B cell (primary cell): ENCODE results near the gene NR6A1. TPM values are rescaled to one million over a fixed set of nuclear protein-coding genes. Genes with fewer than 3 reads are reported as not detected.

ENCODE experiments used
- ATAC-seq: fragments of 200-7000 bp; cut with Tn5 transposase; one replicate; pipeline ENCODE4 v1.10.0; 2021; ENCODE audit warnings: low read depth, mild to moderate bottlenecking, moderate number of reproducible peaks, moderate library complexity
- CTCF ChIA-PET: fragments of 350-600 bp; sonication (Branson Sonifier 250); formaldehyde crosslinking; loops from one replicate; lab custom pipeline; 2021; ENCODE audit warnings: antibody characterized with exemption, inconsistent platforms; lab: Charles Lee
- POLR2A ChIA-PET: fragments of 350-600 bp; sonication (Branson Sonifier 250); formaldehyde crosslinking; loops from one replicate; lab custom pipeline; 2021; ENCODE audit warnings: antibody characterized with exemption; lab: Charles Lee
- DNase-seq: peaks from one replicate; pipeline ENCODE4 v3.0.0; 2013
- H2AFZ ChIP-seq: 2 replicates; pipeline ENCODE4 v1.6.1; 2012; ENCODE audit warnings: mild to moderate bottlenecking, low read depth, low read length; ENCODE audit not compliant: insufficient read depth, poor library complexity, severe bottlenecking
- H3K27ac ChIP-seq, 2 donors: 1 replicate in 1 of 2; 2 replicates in 1 of 2; pipeline ENCODE4 v1.5.1; 2012 to 2013; ENCODE audit warnings: low read length in 2 of 2, mild to moderate bottlenecking in 2 of 2, moderate library complexity in 1 of 2
- H3K27me3 ChIP-seq, 4 experiments: fragments of 200-600 bp in 1 of 4; sonication (generic) in 1 of 4; replicated peaks in 1 of 4; 1 replicate in 2 of 4; 2 replicates in 2 of 4; pipeline versions ENCODE4 v1.6.1 to v1.7.0; 2013 to 2016; ENCODE audit warnings: low read length in 3 of 4, mild to moderate bottlenecking in 2 of 4, mixed read lengths in 1 of 4, moderate library complexity in 1 of 4; ENCODE audit not compliant: insufficient read depth in 4 of 4, control insufficient read depth in 3 of 4; ENCODE audit errors: control extremely low read depth in 1 of 4
- H3K36me3 ChIP-seq, 2 experiments: replicated peaks in 1 of 2; 1 replicate in 1 of 2; 2 replicates in 1 of 2; pipeline versions ENCODE4 v1.6.1 to v1.7.1; 2013; ENCODE audit warnings: low read length in 1 of 2; ENCODE audit not compliant: insufficient read depth in 2 of 2, control insufficient read depth in 1 of 2; ENCODE audit errors: control extremely low read depth in 1 of 2, extremely low read depth in 1 of 2
- H3K4me1 ChIP-seq, 2 donors: fragments of 200-600 bp in 1 of 2; sonication (generic) in 1 of 2; 1 replicate in 1 of 2; 2 replicates in 1 of 2; pipeline versions ENCODE4 v1.5.1 to v1.6.1; 2013 to 2017; ENCODE audit warnings: low read length in 2 of 2; ENCODE audit not compliant: control insufficient read depth in 2 of 2, insufficient read depth in 2 of 2
- H3K4me2 ChIP-seq: replicated peaks from 2 replicates; pipeline ENCODE3; 2012; ENCODE audit warnings: mild to moderate bottlenecking, low read depth, low read length; ENCODE audit not compliant: poor library complexity, severe bottlenecking
- H3K4me3 ChIP-seq, 5 experiments: fragments of 200-600 bp in 1 of 5; sonication (generic) in 1 of 5; 1 replicate in 3 of 5; 2 replicates in 2 of 5; pipeline versions ENCODE4 v1.5.1 to v1.7.0; 2011 to 2016; ENCODE audit warnings: low read length in 4 of 5, mild to moderate bottlenecking in 4 of 5, low read depth in 2 of 5, control low read depth in 1 of 5, moderate library complexity in 1 of 5; ENCODE audit not compliant: insufficient read depth in 1 of 5; ENCODE audit errors: control extremely low read depth in 1 of 5, extremely low read depth in 1 of 5
- H3K79me2 ChIP-seq: fragments of 200-600 bp; sonication (generic); one replicate; pipeline ENCODE4 v1.6.0; 2016; ENCODE audit warnings: low read length; ENCODE audit not compliant: control insufficient read depth, insufficient read depth
- H3K9ac ChIP-seq: fragments of 200-600 bp; sonication (generic); 2 replicates; pipeline ENCODE4 v1.6.1; 2017; ENCODE audit warnings: mild to moderate bottlenecking, low read length, moderate library complexity
- H3K9me3 ChIP-seq, 3 donors: one replicate each; pipeline versions ENCODE4 v1.6.1 to v1.7.1; 2013; ENCODE audit warnings: low read length in 2 of 3; ENCODE audit not compliant: control insufficient read depth in 2 of 3, insufficient read depth in 1 of 3; ENCODE audit errors: control extremely low read depth in 1 of 3
- H4K20me1 ChIP-seq: 2 replicates; pipeline ENCODE4 v1.6.0; 2012; ENCODE audit warnings: mild to moderate bottlenecking, low read length; ENCODE audit not compliant: insufficient read depth, control insufficient read depth, poor library complexity, severe bottlenecking
- H3K27ac Mint-ChIP-seq: one replicate; pipeline ENCODE4 v1.8.0; 2021; ENCODE audit warnings: mixed read lengths
- H3K27me3 Mint-ChIP-seq: one replicate; pipeline ENCODE4 v1.8.0; 2021; ENCODE audit warnings: mixed read lengths
- H3K4me1 Mint-ChIP-seq: one replicate; pipeline ENCODE4 v1.8.0; 2021; ENCODE audit warnings: mixed read lengths
- H3K4me3 Mint-ChIP-seq: one replicate; pipeline ENCODE4 v1.8.0; 2021; ENCODE audit warnings: mixed read lengths
- H3K9me3 Mint-ChIP-seq: one replicate; pipeline ENCODE4 v1.8.0; 2022; ENCODE audit warnings: mixed read lengths; ENCODE audit not compliant: insufficient read depth
- CTCF ChIP-seq: fragments of 200-600 bp; IDR thresholded peaks from one replicate; pipeline ENCODE4 v1.8.0; 2022; ENCODE audit warnings: antibody characterized with exemption, mild to moderate bottlenecking
- EZH2 ChIP-seq: IDR thresholded peaks from 2 replicates; pipeline ENCODE4 v1.6.1; 2012; ENCODE audit warnings: borderline replicate concordance, low read depth, mild to moderate bottlenecking, moderate library complexity, low read length; ENCODE audit not compliant: insufficient read depth, poor library complexity, severe bottlenecking
- WGBS: methylation state at CpG from one replicate; pipeline ENCODE4 v1.1.5; 2013; ENCODE audit warnings: missing lambda C conversion rate; ENCODE audit not compliant: insufficient coverage; 5-methylcytosine and 5-hydroxymethylcytosine counted together
- intact Hi-C: fragments of 100-400 bp; cut with micrococcal nuclease; formaldehyde crosslinking; loops from one replicate; pipeline ENCODE4 v1.10.0; 2022
- polyA plus RNA-seq: library from polyadenylated mRNA; depleted of rRNA; stranded (reverse); fragments of >200 nt; gene quantifications from 2 replicates; pipeline ENCODE4 v1.2.3, GENCODE V29; 2012
- total RNA-seq, 2 donors: library from RNA; stranded (reverse); fragments of 120-200 nt in 1 of 2; gene quantifications; 1 replicate in 1 of 2; 2 replicates in 1 of 2; pipeline versions ENCODE4 v1.2.3 to v1.2.4, GENCODE V29; 2013 to 2022

NR6A1 gene
- total and polyA plus RNA-seq, 2 donors (not counting 1 experiment from before 2014, with no cell fraction given) = 0.09 to 0.67 TPM

GRCh38 chr9:124792257-124793014 lies 21.3 kb upstream of the NR6A1 start:
- no peak overlapping the region for H3K4me3 Mint-ChIP-seq
- Histone ChIP-seq H3K27ac (no peak overlapping the region), H3K4me2 (no peak overlapping the region), H3K9ac (no peak overlapping the region), H3K9me3 (no peaks in the 10 kb centered on the region), H3K27me3 (peaks cover 0 to 4% (median 1%) of the 10 kb centered on the region in 4 experiments), H3K4me3 (no peak overlapping the region), H2AFZ (no peak overlapping the region), H3K79me2 (no peaks in the 10 kb centered on the region), H3K4me1 (peaks cover 20 to 22% of the 10 kb centered on the region in 2 donors), H4K20me1 (no peaks in the 10 kb centered on the region), H3K36me3 (no peaks in the 10 kb centered on the region)
- TF ChIP-seq EZH2 (no peak), CTCF (no peak)
- H3K27me3 Mint-ChIP-seq = no peaks in the 10 kb centered on the region
- no peaks in the 10 kb centered on the region for H3K9me3 Mint-ChIP-seq
- intact Hi-C loops = no loop called here
- no peak for ATAC-seq
- H3K27ac Mint-ChIP-seq = peak overlapping the region; percentile 10
- ChIA-PET POLR2A (interaction anchor here (0.6 kb wide), 1 partner anchor 616 kb away, joined by 3 read pairs; no protein-coding TSS in a partner anchor), CTCF (no interaction called here)
- peaks cover 16% of the 10 kb centered on the region for H3K4me1 Mint-ChIP-seq
- WGBS = 84% methylated on average over 8 of the region's 8 CpGs
- DNase-seq = no peak

- TF ChIP-seq EZH2 = no peak
- no peak for TF ChIP-seq CTCF
- no peaks in the 10 kb centered on the region for H3K9me3 ChIP-seq
- ChIA-PET POLR2A (no interaction called here), CTCF (interaction anchor here (0.7 kb wide), 1 partner anchor 10 kb away, joined by 4 read pairs; no protein-coding TSS in a partner anchor)
- no peaks in the 10 kb centered on the region for H4K20me1 ChIP-seq
- peaks cover 16 to 19% of the 10 kb centered on the region in 2 donors for H3K4me1 ChIP-seq
- H2AFZ ChIP-seq = no peak overlapping the region
- peak overlapping the region; percentile 15 for H3K4me2 ChIP-seq
- no peaks in the 10 kb centered on the region for H3K36me3 ChIP-seq
- Mint-ChIP-seq H3K4me1 (peaks cover 16% of the 10 kb centered on the region), H3K9me3 (no peaks in the 10 kb centered on the region), H3K27ac (no peak overlapping the region), H3K27me3 (no peaks in the 10 kb centered on the region), H3K4me3 (no peak overlapping the region)
- H3K4me3 ChIP-seq = no peak overlapping the region
- no peak overlapping the region for H3K27ac ChIP-seq
- WGBS = 67% methylated on average over 1 of the region's 5 CpGs
- H3K9ac ChIP-seq = no peak overlapping the region
- ATAC-seq = peak; percentile 51
- intact Hi-C loops = no loop called here
- H3K79me2 ChIP-seq = no peaks in the 10 kb centered on the region
- DNase-seq = no peak
- peaks cover 0 to 4% (median 0%) of the 10 kb centered on the region in 4 experiments for H3K27me3 ChIP-seq
Measured at GRCh38 chr9:124790801-124791505, 19.8 kb upstream of the NR6A1 start.
